Activated T-cell treated with anti-CD3 and anti-CD28 coated beads, Interleukin-2, amount 50 U/mL, for 4 hours (primary cell): Measurements from ENCODE around the gene MYB. TPM values are rescaled to one million over a fixed set of nuclear protein-coding genes. Genes with fewer than 3 reads are reported as not detected.
"Not testable (repeated sequence)": the region's sequence is repeated elsewhere in the genome, so short reads cannot be mapped to it uniquely, and the experiment has no call there.

Experiments used
- ATAC-seq, 2 donors: fragments of 200-7000 bp; cut with Tn5 transposase; one replicate each; pipeline ENCODE4 v1.10.0; 2021
- DNase-seq: peaks from one replicate; pipeline ENCODE4 v3.0.0-alpha.2; 2020
- H3K27me3 Mint-ChIP-seq: one replicate; pipeline ENCODE4 v1.8.0; 2021; ENCODE audit warnings: low read depth, mixed read lengths
- H3K36me3 Mint-ChIP-seq: one replicate; pipeline ENCODE4 v1.8.0; 2022; ENCODE audit warnings: mixed read lengths; ENCODE audit not compliant: insufficient read depth
- H3K4me1 Mint-ChIP-seq: one replicate; pipeline ENCODE4 v1.8.0; 2021; ENCODE audit warnings: low read depth, mixed read lengths
- H3K4me3 Mint-ChIP-seq: one replicate; pipeline ENCODE4 v1.8.0; 2021; ENCODE audit warnings: mild to moderate bottlenecking, moderate library complexity, mixed read lengths
- H3K9me3 Mint-ChIP-seq: one replicate; pipeline ENCODE4 v1.8.0; 2021; ENCODE audit warnings: mixed read lengths
- total RNA-seq, 3 donors: library from RNA; stranded (reverse); gene quantifications; one replicate each; pipeline ENCODE4 v1.2.1, GENCODE V29; 2021

Gene MYB
- total RNA-seq, 3 donors from 2014 or later, result 9.5 to 15.2 (median 13.9) TPM

GRCh38 chr6:135150481-135150880, 30.6 kb upstream of the MYB start:
- H3K27me3 Mint-ChIP-seq, H3K36me3 Mint-ChIP-seq, ATAC-seq, H3K9me3 Mint-ChIP-seq, DNase-seq, H3K4me3 Mint-ChIP-seq: not testable (repeated sequence)
- peaks cover 27% of the 10 kb centered on the region for H3K4me1 Mint-ChIP-seq

DNA sequence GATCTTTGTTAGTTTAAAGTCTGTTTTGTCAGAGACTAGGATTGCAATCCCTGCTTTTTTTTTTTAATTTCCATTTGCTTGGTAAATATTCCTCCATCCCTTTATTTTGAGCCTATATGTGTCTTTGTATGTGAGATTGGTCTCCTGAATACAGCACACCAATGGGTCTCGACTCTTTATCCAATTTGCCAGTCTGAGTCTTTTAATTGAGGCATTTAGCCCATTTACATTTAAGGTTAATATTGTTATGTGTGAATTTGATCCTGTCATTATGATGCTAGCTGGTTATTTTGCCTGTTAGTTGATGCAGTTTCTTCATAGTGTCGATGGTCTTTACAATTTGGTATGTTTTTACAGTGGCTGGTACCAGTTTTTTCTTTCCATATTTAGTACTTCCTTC, 27.0 kb upstream of the MYB start:
- not testable (repeated sequence) for DNase-seq, H3K27me3 Mint-ChIP-seq, H3K36me3 Mint-ChIP-seq, ATAC-seq, H3K4me3 Mint-ChIP-seq, H3K9me3 Mint-ChIP-seq, H3K4me1 Mint-ChIP-seq

- no peak overlapping the region for H3K4me3 Mint-ChIP-seq
- H3K9me3 Mint-ChIP-seq, result peaks cover 5% of the 10 kb centered on the region
- peaks cover 29% of the 10 kb centered on the region for H3K4me1 Mint-ChIP-seq
- no peaks in the 10 kb centered on the region for H3K36me3 Mint-ChIP-seq
- DNase-seq (no peak), ATAC-seq (no peak)
- H3K27me3 Mint-ChIP-seq, result no peaks in the 10 kb centered on the region
These were observed 22.7 kb upstream of the MYB start for GRCh38 chr6:135158397-135158796.

GRCh38 chr6:135159531-135159930, 21.6 kb upstream of the MYB start:
- no peaks in the 10 kb centered on the region for H3K27me3 Mint-ChIP-seq
- no peaks in the 10 kb centered on the region for H3K36me3 Mint-ChIP-seq
- peak in 1 of 2 donors; percentile 48 for ATAC-seq
- no peak overlapping the region for H3K4me3 Mint-ChIP-seq
- peaks cover 31% of the 10 kb centered on the region for H3K4me1 Mint-ChIP-seq
- peaks cover 5% of the 10 kb centered on the region for H3K9me3 Mint-ChIP-seq
- DNase-seq, result no peak

GRCh38 chr6:135161411-135162395, 19.4 kb upstream of the MYB start:
- ATAC-seq, result peak; percentile 41 to 59
- no peak for DNase-seq
- H3K27me3 Mint-ChIP-seq, result no peaks in the 10 kb centered on the region
- no peak overlapping the region for H3K4me3 Mint-ChIP-seq
- no peaks in the 10 kb centered on the region for H3K36me3 Mint-ChIP-seq
- no peaks in the 10 kb centered on the region for H3K9me3 Mint-ChIP-seq
- H3K4me1 Mint-ChIP-seq, result peaks cover 31% of the 10 kb centered on the region

GRCh38 chr6:135162678-135163439, 18.2 kb upstream of the MYB start:
- Mint-ChIP-seq H3K4me3 (no peak overlapping the region), H3K4me1 (peaks cover 31% of the 10 kb centered on the region), H3K36me3 (no peaks in the 10 kb centered on the region), H3K27me3 (no peaks in the 10 kb centered on the region), H3K9me3 (no peaks in the 10 kb centered on the region)
- DNase-seq (peak; percentile 36), ATAC-seq (no peak)

GRCh38 chr6:135163440-135163738, 17.7 kb upstream of the MYB start:
- Mint-ChIP-seq H3K4me3 (peak overlapping the region; percentile 11), H3K36me3 (no peaks in the 10 kb centered on the region), H3K9me3 (no peaks in the 10 kb centered on the region), H3K27me3 (no peaks in the 10 kb centered on the region), H3K4me1 (peaks cover 31% of the 10 kb centered on the region)
- ATAC-seq (peak; percentile 89 to 95), DNase-seq (peak; percentile 42)

DNA sequence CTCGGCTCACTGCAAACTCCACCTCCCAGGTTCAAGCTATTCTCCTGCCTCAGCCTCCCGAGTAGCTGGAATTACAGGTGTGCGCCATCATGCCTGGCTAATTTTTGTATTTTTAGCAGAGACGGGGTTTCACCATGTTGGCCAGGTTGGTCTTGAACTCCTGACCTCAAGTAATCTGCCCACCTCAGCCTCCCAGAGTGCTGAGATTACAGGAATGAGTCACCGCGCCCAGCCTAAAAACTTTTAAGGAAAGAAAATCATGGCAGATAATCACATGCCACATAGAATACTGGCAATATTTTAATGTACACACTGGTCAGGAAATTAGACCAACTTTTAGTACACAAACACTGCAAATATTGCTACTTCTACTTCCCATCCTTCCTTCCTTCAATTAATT, 16.7 kb upstream of the MYB start:
- not testable (repeated sequence) for H3K9me3 Mint-ChIP-seq, H3K27me3 Mint-ChIP-seq, H3K4me3 Mint-ChIP-seq, ATAC-seq, DNase-seq, H3K36me3 Mint-ChIP-seq
- H3K4me1 Mint-ChIP-seq, result peaks cover 28% of the 10 kb centered on the region

DNA sequence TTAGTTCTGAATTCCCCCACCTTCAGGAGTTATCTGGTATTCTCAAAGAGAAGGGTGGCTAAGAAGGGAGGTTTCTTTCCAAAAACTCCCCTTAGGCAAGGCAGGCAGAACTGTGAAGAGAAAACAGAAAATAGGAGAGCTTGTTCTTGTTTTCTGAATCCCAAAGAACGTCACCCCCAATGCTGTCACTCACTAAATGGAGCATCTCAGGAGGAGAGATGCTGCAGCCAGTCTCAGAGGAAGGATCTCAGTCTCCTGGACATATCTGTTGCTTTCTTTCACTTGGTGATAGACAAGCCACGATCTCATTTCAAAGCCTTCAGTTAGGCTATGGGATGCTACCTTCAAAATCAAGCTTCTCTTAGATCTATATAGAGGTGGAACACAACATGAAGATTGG, 16.1 kb upstream of the MYB start:
- Mint-ChIP-seq H3K27me3 (no peaks in the 10 kb centered on the region), H3K36me3 (no peaks in the 10 kb centered on the region), H3K4me3 (no peak overlapping the region), H3K9me3 (no peaks in the 10 kb centered on the region), H3K4me1 (peaks cover 26% of the 10 kb centered on the region)
- DNase-seq (no peak), ATAC-seq (no peak)

DNA sequence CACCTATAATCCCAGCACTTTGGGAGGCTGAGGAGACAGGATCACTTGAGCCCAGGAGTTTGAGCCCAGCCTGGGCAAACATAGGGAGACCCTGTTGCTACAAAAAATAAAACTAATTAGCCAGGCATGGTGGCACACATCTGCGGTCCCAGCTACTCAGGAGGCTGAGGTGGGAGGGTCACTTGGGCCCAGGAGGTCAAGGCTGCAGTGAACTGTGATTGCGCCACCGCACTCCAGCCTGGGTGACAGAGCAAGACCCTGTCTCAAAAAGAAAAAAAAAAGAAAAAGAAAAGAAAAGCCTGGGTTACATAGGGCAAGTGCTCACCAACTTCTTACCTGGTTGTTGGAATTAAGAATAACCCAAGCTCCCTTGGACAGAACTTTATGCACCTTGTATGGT, 14.6 kb upstream of the MYB start:
- Mint-ChIP-seq H3K4me3 (no peak overlapping the region), H3K4me1 (peaks cover 30% of the 10 kb centered on the region), H3K9me3 (no peaks in the 10 kb centered on the region)

DNA sequence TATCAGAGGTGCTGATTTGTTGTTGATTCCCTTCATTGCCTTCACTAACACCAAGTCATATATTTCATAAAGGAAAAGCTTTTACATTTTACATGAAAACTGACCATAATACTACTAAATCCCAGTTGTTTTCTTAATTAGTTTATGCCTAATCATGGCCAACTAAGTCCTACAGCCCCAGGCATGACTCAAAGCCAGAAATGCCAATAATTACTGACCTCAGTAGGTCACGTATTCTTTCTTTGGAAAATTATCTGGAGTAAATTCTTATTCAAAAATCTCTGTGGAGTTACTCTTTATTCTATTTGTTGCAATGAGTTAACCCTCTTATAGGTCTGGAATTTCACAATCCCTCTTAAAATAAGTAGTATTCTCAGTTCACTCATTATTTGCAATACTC, 13.5 kb upstream of the MYB start:
- H3K4me1 Mint-ChIP-seq, result peaks cover 21% of the 10 kb centered on the region

More for the DNA sequence above, 14.6 kb upstream of the MYB start:
- no peaks in the 10 kb centered on the region for H3K36me3 Mint-ChIP-seq
- ATAC-seq (no peak), DNase-seq (no peak)
- H3K27me3 Mint-ChIP-seq, result no peaks in the 10 kb centered on the region

GRCh38 chr6:135168766-135169165, 12.3 kb upstream of the MYB start:
- H3K4me1 Mint-ChIP-seq, result peaks cover 12% of the 10 kb centered on the region
- DNase-seq (no peak), ATAC-seq (no peak)
- H3K9me3 Mint-ChIP-seq, result no peaks in the 10 kb centered on the region
- no peaks in the 10 kb centered on the region for H3K27me3 Mint-ChIP-seq
- no peaks in the 10 kb centered on the region for H3K36me3 Mint-ChIP-seq
- H3K4me3 Mint-ChIP-seq, result no peak overlapping the region

More for the DNA sequence above, 13.5 kb upstream of the MYB start:
- no peak for ATAC-seq
- no peaks in the 10 kb centered on the region for H3K9me3 Mint-ChIP-seq
- no peaks in the 10 kb centered on the region for H3K27me3 Mint-ChIP-seq
- DNase-seq, result no peak
- no peaks in the 10 kb centered on the region for H3K36me3 Mint-ChIP-seq
- H3K4me3 Mint-ChIP-seq, result no peak overlapping the region

- no peak for DNase-seq
- H3K36me3 Mint-ChIP-seq, result no peaks in the 10 kb centered on the region
- peaks cover 12% of the 10 kb centered on the region for H3K4me1 Mint-ChIP-seq
- no peaks in the 10 kb centered on the region for H3K27me3 Mint-ChIP-seq
- no peaks in the 10 kb centered on the region for H3K9me3 Mint-ChIP-seq
- peak overlapping the region; percentile 9 for H3K4me3 Mint-ChIP-seq
- peak; percentile 70 to 71 for ATAC-seq
These were observed 10.9 kb upstream of the MYB start for GRCh38 chr6:135170238-135170637.

DNA sequence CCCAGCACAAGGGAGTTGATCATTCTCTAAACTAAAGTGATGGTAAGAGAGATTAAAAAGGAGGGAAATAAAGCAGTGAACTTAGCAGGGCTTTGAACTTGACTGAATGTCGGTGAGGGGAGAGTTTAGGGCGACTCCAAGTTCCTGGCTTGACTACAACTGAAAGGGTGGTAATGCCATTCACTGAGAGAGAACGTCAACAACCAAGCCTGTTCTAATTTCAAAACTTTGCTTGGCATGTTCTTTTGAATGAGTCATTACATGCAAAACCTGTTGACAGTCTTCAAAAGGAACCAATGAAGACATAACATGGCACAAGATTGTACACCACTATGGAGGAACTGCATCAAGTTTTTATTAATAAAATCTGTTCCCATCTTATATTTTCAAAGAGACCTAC, 10.3 kb upstream of the MYB start:
- Mint-ChIP-seq H3K4me1 (peaks cover 12% of the 10 kb centered on the region), H3K27me3 (no peaks in the 10 kb centered on the region), H3K4me3 (no peak overlapping the region), H3K36me3 (no peaks in the 10 kb centered on the region), H3K9me3 (no peaks in the 10 kb centered on the region)
- DNase-seq (no peak), ATAC-seq (peak; percentile 92 to 93)
